Measurements from ENCODE around the gene PCBP4.

PCBP4 gene

DNA sequence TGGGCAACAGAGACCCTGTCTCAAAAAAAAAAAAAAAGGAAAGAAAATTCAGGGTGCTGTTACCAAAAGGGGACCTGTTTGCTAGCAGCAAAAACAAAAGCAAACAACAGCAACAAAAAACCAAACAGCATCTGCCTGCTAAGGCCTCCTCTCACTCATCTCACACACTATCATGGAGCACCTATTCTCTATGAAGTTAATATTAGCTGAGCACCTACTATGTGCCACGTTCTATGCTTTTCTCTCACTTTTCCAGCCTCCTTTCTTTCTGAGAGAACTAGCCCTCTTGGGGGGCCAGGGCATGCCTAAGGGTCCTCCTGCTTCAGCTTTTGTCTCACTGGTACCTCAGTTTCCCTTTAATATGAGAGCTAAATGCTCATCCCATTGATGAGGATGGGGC is 12.5 kb downstream of the PCBP4 start:
- DNase-seq: no peak

DNA sequence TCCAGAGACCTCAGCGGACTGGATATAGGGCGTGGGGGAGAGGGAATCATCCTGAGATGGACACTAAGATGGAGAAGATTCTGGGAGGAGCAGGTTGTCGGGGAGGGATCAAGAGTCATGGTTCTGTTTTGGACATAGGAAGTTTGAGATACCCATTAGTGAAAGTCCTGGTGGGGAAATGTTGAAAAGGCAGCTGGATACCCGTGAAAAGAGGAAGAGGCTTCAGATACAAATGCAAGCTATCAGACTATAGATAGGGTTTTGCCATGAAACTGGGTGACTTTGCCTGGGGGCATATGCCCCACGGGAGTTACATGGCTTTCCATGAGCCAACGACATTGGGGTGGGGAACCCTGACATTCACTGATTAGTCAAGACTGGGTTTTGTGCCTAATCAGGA is 13.1 kb downstream of the PCBP4 start:
- DNase-seq: no peak

DNA sequence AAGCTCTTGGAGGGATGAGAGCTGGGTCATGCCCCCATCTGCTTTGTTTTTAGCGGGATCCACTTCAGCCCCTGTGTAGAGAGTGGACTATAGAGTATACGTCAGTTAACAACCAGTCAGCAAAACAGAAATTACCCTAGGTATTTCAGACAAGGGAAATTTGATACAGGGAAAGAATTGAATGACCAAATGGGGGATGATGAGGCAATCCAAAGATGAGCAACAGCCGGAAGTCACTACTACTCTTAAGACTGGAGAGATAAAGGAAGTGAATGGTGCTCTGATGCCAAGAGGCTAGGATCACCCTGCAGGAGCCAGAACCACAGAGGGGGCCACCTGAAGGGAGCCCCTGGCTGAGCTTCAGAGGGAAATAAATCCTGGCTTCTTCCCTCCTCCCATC is 13.8 kb downstream of the PCBP4 start:
- DNase-seq: peak in 2 of 3 experiments; percentile 1 to 21

DNA sequence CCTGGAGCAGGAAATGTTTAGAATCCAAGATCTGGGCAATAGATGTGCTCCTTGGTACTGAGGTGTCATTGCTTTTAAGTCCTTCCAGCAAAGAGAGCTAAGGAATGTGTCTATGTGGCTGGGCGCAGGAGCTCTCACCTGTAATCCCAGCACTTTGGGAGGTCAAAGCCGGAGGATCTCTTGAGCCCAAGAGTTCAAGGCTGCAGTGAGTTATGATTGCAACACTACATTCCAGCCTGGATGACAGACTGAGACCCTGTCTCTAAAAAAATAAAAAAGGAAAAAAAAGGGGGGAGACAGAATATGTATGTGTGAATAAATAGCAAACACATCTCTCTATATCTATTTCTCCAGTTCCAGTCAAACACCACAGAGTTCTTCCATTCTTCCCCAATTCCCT is 16.4 kb downstream of the PCBP4 start:
- DNase-seq: no peak

DNA sequence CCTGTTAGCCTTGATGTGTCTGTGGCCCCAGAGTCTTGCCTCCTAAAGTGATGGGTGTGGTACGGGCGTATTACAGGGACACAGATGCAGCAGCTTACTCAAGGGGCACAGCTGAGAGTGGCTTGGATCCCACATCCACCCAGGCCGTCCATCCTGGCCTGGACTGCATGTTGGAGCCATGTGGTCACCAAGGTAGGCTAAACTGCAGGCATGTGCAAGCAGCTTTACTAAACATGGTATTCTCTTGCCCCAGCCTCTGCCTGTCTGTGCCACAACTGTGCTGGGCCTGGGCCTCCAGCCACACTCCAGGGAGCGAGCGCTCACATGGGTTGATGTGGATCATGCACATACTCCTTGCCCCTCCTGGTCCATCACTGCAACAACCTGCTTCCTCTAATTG is 18.1 kb downstream of the PCBP4 start:
- no peak for DNase-seq

DNA sequence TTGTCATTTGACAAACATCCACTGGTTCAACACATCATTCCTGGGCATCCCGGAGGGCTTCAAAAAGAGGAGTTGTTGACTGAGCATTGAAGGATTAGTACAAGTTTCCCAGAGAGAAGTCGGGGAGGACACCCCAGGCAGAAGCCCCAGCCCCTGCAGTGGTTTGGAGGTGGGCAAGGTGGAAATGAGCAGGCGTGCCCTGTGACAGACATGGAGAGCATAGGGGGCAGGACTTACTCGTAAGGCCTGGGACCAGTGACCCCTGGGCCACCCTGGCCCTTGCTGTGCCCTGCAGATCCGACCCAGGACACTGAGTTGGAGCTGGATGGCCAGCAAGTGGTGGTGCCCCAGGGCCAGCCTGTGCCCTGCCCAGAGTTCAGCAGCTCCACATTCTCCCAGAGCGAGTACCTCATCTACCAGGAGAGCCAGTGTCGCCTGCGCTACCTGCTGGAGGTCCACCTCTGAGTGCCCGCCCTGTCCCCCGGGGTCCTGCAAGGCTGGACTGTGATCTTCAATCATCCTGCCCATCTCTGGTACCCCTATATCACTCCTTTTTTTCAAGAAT is 19.2 kb downstream of the PCBP4 start:
- DNase-seq: no peak

DNA sequence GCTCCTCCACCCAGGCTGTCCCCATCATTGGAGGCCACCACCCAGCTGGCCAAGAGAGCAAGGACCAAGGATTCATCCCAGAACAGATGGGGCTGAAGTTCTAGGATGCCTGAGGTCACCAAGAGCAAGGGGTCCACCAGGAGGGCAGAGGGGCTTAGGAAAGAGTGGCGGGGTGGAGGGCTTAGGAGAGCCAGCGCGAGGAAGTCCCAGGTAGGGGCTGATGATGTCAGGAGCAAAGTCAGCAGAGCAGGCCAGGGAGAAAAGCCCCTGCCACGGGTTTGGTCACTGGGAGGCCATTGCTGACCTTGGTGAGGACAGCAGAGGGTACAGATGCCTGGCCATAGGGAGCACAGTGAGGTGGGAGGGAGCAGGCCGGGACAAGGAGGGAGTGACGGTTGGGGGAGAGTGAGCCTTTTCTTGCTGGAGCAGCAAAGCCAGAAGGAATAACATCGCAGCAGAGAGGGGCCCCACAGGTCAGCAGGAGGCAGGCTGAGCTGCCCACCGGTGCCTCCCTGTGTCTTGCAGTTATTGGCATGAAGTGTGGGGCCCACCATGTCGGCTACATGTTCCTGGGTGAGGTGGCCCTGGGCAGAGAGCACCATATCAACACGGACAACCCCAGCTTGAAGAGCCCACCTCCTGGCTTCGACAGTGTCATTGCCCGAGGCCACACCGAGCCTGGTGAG is 19.9 kb downstream of the PCBP4 start:
- no peak for DNase-seq

DNA sequence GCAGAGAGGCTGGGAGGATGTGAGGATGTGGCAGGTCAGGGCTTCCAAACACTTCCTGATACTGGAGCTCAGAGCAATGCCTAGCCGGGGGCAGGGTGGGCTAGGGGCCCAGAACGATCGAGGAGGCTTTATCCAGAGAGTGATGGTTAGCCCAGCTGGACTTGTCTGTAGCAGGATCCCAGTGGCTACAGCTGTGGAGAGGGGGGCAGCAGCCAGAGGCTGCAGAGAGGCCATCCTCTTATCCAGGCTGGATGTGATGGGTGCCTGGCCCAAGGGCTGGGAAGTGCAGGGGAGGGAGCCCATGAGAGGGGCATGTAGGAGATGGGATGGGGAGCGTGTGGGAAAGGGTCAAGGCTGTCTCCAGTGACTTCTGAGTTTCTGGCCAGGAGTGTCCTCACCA is 20.5 kb downstream of the PCBP4 start:
- DNase-seq: no peak

DNA sequence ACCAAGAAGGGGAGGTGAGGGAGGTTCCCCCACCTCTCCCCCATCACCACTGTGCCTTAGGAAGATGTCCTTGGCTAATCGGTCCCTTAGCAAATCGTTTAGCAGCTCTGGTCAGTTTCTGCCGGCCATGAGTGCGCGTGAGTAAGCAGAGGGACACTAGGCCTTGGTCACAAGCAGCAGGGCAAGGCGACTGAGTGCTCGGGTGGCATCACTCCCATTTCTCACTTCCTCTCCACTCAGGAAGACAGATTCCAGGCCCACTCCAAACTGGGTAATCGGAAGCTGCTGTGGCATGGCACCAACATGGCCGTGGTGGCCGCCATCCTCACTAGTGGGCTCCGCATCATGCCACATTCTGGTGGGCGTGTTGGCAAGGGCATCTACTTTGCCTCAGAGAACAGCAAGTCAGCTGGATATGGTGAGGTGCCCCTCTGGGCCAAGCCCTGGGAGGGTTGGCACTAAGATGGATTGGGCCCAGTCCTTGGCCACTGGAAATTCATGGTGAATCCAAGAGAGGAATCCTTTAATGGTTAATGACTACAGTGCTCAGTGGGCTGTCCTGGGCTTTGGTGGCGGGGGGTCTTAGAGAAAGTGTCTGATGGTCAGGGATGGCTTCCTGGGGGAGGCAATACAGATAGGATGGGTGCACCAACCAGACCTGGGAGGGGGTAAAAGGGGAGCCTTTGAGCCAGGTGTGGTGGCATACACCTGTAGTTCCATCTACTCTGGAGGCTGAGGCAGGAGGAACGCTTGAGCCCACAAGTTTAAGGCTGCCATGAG is 21.1 kb downstream of the PCBP4 start:
- no peak for DNase-seq

DNA sequence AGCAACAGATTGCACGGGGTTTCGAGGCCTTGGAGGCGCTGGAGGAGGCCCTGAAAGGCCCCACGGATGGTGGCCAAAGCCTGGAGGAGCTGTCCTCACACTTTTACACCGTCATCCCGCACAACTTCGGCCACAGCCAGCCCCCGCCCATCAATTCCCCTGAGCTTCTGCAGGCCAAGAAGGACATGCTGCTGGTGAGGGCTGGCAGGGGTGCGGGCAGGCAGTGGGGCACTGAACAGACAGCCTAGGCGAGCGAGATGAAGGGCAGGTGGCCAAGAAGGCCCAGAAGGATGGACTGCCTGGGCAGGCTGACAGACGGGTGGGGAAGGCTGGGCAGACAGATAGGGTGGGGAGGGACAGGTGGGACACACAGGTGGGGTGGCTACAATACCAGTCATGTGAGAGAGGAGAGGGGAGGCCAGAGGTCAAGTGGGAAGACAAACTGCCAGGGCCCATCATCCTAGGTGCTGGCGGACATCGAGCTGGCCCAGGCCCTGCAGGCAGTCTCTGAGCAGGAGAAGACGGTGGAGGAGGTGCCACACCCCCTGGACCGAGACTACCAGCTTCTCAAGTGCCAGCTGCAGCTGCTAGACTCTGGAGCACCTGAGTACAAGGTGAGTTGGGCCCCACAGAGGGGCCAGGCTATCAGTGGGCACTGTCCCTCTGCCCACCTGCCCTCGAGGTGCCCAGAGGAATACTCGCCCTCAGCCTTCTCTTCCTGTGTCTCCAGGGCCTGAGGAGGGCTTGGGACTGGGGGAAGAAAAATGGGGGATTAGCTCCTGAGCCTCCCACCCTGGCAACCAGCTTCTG is 22.0 kb downstream of the PCBP4 start:
- no peak for DNase-seq

DNA sequence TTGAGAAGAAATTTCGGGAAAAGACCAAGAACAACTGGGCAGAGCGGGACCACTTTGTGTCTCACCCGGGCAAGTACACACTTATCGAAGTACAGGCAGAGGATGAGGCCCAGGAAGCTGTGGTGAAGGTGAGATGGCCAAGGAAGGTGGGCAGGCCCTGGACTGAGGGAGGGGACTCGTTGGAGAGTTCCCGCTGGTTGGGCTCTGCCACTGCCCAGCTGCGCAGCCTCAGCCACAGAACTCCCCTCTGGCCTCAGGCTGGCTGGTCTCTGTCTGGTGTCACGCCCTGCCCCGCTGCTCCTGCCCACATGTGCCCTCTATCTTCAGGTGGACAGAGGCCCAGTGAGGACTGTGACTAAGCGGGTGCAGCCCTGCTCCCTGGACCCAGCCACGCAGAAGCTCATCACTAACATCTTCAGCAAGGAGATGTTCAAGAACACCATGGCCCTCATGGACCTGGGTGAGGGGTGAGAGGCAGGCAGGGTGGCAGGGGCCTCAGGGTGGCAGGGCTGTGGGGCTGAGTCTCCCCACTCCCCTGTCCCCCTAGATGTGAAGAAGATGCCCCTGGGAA is 22.7 kb downstream of the PCBP4 start:
- no peak for DNase-seq

DNA sequence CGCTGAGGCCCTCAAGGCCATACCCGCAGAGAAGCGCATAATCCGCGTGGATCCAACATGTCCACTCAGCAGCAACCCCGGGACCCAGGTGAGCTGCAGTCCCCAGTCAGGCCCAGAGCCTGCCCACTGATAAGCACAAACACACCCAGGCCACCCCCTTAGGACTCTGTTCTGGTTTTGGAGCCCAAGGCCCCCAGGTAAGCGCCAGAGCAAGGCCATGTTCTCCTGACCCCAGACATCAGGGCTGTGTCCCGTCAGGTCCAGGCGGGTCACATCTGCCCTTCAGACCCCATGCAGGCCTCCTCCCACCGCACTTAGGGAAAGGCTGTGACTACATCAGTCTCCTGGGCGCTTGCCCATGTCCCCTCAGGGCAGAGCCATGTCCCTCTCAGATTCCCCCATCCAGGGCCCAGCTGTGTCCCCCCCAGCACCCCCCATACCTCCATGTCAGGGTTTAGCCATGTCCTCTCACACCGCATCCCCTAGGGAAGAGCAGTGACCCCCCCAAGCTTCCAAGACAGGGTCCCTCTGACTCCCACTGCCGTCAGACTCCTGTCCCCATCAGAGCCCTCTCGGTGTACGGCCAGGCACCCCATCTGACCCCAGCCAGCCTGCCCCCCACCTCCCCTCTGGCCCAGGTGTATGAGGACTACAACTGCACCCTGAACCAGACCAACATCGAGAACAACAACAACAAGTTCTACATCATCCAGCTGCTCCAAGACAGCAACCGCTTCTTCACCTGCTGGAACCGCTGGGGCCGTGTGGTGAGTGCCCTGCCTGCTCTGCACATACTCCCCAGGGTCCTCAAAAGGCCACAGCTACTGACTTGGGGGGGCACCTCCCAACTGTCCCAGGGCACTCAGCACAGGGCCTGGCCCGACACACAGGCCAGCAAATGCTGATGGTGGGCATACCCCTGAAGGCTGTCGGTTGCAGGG is 23.5 kb downstream of the PCBP4 start:
- no peak for DNase-seq

DNA sequence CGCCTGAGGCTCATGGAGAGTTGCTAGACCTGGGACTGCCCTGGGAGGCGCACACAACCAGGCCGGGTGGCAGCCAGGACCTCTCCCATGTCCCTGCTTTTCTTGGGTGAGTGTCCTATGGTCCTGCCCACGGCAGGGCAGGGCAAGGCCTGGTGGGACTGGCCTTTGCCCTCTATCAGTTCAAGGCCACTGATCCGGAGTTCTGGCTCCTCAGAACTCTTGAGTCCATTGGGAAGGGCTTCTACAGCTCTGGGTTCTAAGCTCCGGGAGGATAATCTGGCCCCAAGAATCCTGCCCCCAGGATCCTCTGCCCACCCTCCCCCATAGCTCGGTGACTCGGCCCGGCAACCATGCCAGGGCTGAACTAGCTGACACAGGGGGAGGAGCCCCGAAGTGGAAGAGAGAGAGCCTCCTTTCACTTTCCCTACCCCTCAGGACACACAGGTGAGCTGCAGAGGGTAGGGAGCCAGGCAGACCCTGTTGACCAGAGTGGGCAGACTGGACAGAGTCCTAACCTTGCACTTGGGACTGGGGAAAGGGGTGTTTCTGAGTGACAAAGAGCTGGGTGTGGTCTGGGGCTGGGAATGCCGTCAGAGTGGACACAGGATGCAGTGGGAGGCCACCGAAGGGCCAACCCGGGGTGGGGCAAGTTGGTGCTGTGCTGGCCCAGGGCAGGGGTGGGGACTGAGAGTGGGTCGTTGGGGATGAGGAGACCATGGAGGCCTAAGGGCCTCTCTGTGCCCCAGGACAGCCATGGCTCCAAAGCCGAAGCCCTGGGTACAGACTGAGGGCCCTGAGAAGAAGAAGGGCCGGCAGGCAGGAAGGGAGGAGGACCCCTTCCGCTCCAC is 24.4 kb downstream of the PCBP4 start:
- no peak for DNase-seq

DNA sequence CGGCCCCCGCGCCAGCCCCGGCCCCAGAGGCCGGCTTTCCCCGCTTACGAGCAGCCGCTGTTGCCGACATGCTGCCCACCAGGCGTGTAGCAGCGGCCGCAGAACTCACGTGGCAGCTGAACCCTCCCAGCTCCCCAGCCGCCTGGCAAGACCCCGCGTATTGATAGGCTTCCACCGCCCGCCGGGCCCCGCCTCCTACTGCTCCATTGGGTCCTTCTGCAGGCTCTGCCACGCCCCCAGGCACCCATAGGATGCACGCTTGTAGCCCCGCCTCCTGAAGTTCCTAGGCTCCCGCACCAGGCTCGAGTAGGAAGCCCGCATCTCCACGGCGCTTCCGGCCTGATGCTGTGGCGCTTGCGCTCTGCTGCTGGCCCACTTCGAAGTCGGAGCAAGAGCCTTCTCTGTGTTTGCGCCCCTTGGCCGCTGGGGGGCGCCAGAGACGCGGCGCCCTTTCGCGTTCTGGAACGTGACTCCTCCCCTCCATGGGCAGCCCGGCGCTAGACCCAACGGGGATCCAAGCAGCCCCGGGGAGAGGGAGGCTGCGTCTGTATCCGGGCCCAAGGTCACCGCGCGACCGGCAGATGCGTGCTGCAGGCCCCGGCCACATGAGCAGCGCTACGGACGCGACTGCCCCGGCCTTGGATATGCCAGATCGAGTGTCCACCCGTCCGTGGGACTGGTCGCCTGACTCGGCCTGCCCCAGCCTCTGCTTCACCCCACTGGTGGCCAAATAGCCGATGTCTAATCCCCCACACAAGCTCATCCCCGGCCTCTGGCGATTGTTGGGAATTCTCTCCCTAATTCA is 25.3 kb downstream of the PCBP4 start, which contains the start of the genes PARP3 and RRP9:
Gene PARP3 (plus strand): TSS at position 566 of the 805 bp plus-strand sequence. CDS start 993 bp downstream, outside the sequence.
Gene RRP9 (minus strand): TSS at position 107 of the 805 bp plus-strand sequence. CDS start 37 bp downstream, at position 70.
- peak; percentile 96 to 99 (median 97) for DNase-seq

DNA sequence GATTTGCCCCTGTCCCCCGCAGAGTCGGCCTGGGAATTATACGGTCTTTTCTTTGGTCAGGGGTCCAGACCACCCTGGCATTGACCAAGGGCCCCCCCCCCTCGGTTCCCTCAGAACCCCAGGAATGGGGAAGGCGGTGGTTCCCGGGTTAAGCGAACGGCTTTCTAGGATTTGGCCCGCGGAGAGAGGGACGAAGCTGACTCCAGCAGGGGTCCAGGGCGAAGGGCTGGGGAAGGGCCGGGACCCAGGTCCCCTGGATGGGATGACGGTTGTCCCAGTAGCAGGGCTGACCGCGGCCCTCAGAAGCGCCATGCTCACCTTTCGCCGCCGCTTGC is 25.8 kb downstream of the PCBP4 start:
- DNase-seq: no peak

DNA sequence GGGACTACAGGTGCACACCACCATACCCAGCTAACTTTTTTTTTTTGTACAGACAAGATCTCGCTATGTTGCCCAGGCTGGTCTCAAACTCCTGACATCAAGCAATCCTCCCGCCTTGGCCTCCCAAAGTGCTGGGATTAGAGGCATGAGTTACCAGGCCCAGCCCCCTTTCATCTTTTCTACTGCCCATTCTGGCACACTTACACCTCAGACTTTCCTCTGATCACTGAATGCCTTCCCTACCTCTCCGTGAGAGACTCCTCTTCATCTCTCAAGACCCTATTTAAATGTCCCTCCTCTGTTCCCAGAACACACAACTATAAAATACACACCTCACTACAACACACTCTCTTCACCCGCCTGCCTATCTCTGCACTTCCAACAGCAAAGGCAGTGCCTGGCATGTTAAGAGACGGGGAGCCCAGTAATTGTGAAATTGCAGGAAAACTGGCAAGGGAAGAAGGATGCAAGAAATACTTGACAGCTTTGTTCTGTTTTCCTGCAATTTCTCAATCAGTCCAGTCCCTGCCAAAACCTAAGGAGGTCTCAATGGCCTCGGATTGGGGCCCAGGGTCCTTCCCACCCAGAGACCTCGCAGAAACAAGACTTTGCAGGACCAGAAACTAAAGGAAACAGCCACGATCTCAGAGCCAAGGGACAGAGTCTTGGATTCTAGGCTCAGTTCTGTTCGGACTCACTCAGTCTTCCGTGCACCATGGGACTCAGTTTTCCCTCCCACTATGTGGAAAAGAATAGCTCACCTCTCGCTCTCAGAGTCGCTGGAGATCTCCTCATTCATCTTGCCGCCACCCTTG is 26.4 kb downstream of the PCBP4 start:
- no peak for DNase-seq

DNA sequence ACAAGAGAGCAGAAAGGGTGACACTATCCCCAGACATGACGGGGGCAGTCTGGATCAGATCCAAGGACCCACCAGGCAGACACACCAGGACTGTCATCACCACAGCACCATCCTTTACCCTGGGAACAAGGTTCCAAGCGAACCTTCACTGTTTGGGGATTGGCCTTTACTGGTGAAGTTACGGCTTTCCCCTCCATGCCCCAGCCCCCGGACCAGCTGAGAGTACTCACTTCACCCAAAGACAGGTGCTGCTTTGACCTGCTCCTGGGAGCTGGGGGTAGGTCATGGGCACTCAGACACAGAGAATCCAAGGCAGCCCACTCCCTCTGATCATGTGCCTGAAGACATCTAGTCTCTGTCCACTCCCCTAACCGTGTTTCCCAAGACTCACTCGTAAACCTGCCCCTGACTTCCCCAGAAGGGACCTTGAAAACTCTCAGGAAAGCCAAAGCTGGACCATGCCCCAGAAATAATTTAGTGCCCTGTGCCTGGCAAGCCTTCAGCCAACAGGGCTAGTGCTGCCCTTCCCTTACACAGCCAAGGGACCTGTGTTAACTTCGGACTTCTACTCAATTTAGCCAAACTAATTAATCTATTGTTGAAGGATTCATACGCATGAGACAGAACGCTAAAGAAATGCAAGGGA is 28.4 kb downstream of the PCBP4 start:
- no peak for DNase-seq
